Measurements from ENCODE around the gene POLR2M.

The POLR2M gene

DNA sequence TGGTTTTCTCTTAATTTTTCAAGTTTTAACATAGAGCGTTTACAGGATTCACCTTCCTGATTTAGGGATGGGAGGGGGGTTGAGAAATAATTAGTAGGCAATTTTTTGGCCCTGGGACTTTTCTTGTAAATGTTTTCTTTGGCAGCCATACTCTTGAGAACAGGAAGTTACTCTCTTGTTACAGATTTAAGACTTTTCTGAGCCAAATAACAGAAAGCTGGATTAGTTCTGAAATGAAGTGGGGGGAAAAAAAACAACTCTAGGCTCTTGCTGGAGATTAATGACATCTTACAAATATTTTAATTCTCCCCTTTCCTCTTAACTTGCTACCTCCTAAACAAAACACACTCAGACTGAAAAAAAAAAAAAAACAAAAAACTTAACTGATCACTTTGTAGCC lies 13.8 kb upstream of the POLR2M start:
- DNase-seq = no peak

GRCh38 chr15:57694279-57694678 lies 12.2 kb upstream of the POLR2M start:
- no peak for DNase-seq

DNA sequence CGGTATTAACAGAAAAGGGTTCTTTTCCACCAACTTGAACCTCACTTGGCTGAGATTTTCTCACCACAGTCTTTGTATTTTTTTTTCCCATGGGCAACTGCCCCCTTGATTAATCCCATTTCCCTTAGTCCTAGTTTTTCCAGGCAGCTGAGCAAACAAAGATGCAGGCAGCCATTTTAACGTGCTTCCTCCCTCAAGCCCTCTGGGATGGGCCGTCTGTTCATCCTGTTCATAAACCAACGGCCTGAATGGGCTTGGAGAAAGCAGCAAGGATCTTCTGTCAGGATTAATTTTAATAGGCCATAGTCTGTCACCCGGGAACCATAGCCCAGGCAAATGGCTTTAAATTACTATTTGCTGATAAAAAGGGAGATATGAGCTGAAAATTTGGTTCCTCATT lies 10.4 kb upstream of the POLR2M start:
- no peak for DNase-seq

- no peak for DNase-seq
Observed at GRCh38 chr15:57697588-57697987, 8.9 kb upstream of the POLR2M start.

DNA sequence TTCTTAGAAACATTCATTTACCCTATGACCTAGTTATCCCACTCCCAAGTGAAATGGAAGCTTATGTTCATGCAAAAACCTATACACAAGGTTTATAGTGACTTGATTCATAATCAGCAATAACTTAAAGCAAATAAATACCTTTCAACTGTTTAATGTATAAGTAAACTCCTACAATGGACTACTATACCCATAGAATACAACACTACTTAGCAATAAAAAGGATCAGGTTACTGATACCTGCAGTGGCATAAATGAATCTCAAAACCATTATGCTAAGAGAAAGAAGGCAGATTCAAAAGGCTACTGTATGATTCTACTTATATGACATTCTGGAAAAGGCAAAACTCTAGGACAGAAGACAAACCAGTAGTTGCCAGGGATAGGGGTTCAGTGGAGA lies 8.3 kb upstream of the POLR2M start:
- DNase-seq = no peak

GRCh38 chr15:57698991-57699390 lies 7.5 kb upstream of the POLR2M start:
- no peak for DNase-seq

- no peak for DNase-seq
Observed at GRCh38 chr15:57703387-57703786, 3.1 kb upstream of the POLR2M start.

- DNase-seq = no peak
Observed at GRCh38 chr15:57704441-57704840, 2.1 kb upstream of the POLR2M start.

GRCh38 chr15:57705746-57706404 lies 639 bp upstream of the POLR2M start:
- no peak for DNase-seq

- no peak for DNase-seq
Observed at GRCh38 chr15:57708047-57708446, 1.5 kb downstream of the POLR2M start.

- no peak for DNase-seq
Observed at GRCh38 chr15:57718309-57718708, 11.8 kb downstream of the POLR2M start.

DNA sequence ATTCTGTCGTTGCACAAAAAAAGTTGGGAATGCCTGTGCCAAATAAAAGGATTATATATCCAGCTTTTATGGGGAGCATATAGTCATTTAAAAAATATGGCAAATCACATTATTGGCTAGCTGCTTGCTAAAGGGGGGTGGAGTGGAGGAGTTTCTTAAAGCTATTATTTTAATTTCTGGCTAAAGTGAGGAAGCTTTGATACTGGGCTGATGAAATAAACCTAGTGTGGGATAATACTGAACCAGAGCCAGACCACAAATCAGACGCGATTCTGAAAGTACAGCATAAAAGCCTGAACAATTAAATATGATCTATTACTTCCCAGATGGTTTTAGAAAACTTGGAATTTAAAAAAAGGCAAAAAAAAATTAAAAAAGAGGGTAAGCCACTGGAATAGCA lies 14.4 kb downstream of the POLR2M start:
- DNase-seq = no peak

- DNase-seq = no peak
Observed at GRCh38 chr15:57726411-57726810, 19.9 kb downstream of the POLR2M start.

DNA sequence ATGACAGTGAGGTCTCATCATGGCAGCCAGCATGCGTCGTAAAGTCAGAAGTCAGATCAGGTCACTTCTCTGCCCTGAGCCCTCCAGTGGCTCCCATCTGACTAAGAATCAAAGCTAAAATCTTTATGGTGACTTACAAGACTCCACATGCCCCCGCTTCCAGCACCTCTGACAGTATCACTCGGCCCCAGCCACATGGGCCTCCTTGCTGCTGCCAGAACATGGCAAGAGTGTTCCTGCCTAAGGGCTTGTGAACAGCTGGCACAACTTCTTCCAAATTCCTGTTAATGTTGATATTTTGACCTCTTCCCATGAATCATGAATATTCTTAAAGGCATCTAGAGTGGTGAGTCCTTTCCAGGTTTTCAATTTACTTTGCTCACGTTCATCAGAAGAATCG lies 20.5 kb downstream of the POLR2M start:
- no peak for DNase-seq

- no peak for DNase-seq
Observed at GRCh38 chr15:57728436-57728835, 21.9 kb downstream of the POLR2M start.

DNA sequence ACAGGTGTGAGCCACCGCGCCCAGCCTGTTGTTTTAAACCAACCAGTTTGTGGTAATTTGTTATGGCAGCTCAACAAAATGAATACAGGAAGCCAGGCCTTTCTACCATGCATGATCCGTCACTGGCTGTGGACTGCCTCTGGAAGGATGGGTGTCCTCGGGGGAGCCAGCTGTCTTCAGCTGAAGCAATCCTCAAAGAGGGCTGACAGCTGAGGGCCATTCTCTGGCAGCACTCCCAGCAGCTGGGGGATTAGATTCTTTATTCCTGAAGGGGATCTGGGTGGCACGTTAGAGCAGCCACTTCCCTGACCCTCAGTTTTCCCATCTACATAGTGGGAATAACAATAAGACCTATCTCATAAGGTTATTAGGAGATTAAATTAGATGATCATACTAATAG lies 24.4 kb downstream of the POLR2M start:
- DNase-seq = no peak

- DNase-seq = no peak
Observed at GRCh38 chr15:57731530-57732103, 25.1 kb downstream of the POLR2M start.

- DNase-seq = no peak
Observed at GRCh38 chr15:57732526-57733331, 26.2 kb downstream of the POLR2M start.

GRCh38 chr15:57734860-57735259 lies 28.3 kb downstream of the POLR2M start:
- DNase-seq = no peak

- no peak for DNase-seq
Observed at GRCh38 chr15:57735431-57735830, 28.9 kb downstream of the POLR2M start.

GRCh38 chr15:57735891-57736290 lies 29.4 kb downstream of the POLR2M start:
- no peak for DNase-seq

GRCh38 chr15:57736591-57736990 lies 30.1 kb downstream of the POLR2M start:
- no peak for DNase-seq

DNA sequence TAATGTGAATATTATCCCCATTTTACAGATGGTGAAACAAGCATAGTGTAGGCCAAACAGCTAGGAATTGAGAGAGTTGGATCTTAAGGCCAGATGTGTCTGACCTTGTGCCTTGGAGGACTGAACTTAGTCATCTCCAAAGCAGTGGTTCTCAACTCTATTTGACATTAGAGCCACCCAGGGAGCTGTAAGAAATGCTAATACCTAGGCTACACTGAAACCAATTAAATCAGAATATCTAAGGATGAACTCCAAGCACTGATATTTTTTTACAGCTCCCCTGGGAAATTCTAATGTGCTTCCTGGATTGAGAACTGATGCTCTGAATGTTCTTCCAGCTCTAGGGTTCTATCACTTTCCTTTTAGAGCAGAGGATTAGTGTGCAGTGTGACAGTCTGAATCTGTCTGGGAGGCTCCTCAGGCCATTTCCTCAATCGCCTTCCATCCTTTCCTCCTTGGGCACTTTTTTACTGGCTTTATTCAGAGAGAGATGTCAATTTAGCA lies 32.3 kb downstream of the POLR2M start:
- no peak for DNase-seq

DNA sequence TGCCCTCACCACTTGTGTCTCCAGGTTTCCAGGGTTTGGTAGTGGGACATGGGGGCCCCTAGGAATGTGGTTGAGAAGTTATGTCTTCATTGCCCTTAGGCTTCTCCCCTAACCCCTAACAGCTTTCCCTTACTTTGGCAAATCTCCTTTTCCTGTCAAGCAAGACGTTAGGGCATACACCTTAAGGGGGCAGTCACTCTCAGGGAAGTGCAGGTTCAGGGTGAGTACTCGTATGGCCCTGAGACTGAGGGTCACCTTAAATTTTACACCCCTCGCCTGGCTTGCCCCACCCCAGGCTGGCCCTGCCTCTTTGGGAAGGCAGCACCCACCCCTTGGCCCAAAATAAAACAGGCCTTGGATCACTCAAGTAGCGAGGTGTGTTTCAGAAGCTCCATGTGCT lies 33.5 kb downstream of the POLR2M start:
- no peak for DNase-seq

Measured in NCI-H510A (cell line).